ENCODE results near the gene PRKAR2A.
"Not testable (repeated sequence)": the region's sequence is repeated elsewhere in the genome, so short reads cannot be mapped to it uniquely, and the experiment has no call there.

PRKAR2A gene

DNA sequence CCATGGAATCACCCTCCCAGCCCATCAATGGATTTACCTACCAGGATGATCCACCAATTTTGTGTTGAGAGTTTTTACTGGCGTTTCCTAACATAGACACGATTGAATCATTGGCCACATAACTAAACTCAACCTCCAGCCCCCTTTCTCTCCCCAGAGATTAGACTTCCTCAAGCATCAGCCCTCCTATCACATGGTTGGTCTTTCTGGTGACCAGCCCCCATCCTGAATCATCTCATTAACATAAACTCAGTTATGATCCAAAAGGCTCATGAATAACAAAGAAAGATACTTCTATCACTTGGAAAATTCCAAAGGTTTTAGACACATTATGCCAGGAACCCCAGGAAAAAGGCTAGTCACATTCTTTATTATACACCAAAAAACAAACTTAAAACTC lies 21.2 kb downstream of the PRKAR2A start:
- TF ChIP-seq, protein P1, sequence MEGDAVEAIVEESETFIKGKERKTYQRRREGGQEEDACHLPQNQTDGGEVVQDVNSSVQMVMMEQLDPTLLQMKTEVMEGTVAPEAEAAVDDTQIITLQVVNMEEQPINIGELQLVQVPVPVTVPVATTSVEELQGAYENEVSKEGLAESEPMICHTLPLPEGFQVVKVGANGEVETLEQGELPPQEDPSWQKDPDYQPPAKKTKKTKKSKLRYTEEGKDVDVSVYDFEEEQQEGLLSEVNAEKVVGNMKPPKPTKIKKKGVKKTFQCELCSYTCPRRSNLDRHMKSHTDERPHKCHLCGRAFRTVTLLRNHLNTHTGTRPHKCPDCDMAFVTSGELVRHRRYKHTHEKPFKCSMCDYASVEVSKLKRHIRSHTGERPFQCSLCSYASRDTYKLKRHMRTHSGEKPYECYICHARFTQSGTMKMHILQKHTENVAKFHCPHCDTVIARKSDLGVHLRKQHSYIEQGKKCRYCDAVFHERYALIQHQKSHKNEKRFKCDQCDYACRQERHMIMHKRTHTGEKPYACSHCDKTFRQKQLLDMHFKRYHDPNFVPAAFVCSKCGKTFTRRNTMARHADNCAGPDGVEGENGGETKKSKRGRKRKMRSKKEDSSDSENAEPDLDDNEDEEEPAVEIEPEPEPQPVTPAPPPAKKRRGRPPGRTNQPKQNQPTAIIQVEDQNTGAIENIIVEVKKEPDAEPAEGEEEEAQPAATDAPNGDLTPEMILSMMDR (conservative IDR thresholded peaks at IDR 0.05; ENCODE audit: low read depth, low read length): no peak
- no peak overlapping the region for H3K4me3 ChIP-seq (ENCODE audit: low read depth, low read length)
- DNase-seq (ENCODE audit: low read depth): peak; percentile 95

DNA sequence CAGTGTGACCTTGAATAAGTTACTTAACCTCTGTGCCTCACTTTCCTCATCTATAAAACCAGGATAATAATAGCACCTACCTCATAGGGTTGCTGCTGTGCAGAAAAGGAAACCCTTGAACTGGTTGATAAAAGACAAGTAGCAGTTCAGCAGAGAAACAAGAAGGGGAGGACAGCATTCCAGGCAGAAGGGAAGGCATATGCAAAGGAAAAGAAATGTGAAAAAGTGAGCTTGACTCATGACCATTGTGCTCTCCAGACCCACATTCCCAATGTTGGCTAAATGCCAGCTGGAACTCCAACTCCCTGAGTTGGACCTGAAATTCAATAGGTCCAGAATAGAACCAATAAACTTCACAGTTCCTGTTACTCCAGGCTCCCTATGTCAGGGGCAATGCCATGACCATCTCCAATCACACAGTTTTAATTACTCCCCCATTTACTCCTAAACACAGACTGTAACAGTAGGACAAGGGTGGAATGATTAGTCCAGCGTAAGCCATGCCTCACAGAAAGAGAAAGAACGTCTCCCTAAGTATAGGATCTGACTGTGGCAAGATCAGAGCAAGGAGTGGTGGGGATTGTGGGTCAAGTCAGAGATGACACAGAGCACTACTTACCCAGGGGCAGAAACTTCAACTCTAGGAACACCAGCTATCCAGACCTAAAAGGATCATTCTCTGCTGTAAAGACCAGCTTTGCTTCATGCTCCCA lies 26.9 kb downstream of the PRKAR2A start:
- no peak overlapping the region for H3K4me3 ChIP-seq (ENCODE audit: low read depth, low read length)
- TF ChIP-seq, protein P1 (conservative IDR thresholded peaks at IDR 0.05; ENCODE audit: low read depth, low read length): no peak
- peak; percentile 34 for DNase-seq (ENCODE audit: low read depth)

DNA sequence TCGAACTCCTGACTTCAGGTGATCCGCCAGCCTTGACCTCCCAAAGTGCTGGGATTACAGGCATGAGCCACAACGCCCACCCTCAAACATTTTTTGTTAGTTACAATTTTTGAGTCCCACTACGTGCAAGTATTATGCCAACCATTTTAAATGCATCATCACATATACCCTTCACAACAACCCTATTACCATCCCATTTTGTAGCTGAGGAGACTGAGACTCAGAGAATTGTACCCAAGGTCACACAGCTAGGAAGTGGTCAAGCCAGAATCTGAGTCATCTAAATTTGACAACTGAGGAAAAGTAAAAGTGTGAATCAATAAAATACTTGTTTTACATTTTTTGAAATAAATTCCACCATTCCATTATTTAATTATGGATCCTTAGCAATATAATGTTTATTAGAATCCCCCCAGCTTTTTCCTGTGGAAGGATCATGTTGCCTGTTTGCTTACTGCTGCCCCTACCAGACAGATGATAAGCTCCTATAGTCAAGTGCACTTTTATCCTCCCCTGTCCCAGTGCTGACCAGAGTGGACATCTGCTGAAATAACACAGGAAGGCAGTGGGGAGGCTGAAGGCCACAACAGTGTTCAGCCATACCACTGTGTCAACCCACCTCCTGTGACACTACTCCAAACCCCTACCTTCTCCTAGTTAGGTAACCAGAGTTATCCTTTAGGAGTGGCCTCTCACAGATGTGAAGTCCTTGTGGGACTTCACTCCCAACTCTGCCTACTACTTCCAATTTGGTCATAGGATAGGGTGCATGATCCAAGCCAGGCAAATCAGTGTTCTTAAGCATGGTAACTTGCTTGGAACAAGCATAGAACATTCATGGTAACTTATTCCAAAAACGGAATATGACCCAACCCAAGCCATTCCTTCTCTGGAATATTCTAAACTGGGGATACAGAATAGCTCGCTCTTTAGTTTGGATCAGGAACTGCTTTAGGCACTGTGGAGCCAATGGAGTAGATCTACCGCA lies 28.1 kb downstream of the PRKAR2A start:
- no peak for DNase-seq (ENCODE audit: low read depth)
- TF ChIP-seq, protein P1 (conservative IDR thresholded peaks at IDR 0.05; ENCODE audit: low read depth, low read length): no peak
- H3K4me3 ChIP-seq (ENCODE audit: low read depth, low read length): no peak overlapping the region

DNA sequence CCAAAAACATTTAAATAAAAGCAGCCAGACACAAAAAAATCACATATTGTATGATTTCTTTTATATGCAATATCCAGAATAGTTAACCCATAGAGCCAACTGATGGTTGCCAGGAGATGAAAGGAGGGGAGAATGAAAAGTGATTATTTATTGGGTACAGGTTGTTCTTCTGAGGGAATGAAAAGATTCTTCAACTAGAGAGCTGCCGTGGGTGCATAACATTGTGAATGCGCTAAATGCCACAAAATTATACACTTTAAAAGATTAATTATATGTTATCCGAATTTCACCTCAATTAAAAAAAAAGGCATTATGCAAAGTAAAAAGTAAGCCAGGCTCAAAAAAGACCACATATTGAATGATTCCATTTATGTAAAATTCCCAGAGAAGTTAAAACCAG lies 36.1 kb downstream of the PRKAR2A start:
- TF ChIP-seq, protein P1 (conservative IDR thresholded peaks at IDR 0.05; ENCODE audit: low read depth, low read length): no peak

DNA sequence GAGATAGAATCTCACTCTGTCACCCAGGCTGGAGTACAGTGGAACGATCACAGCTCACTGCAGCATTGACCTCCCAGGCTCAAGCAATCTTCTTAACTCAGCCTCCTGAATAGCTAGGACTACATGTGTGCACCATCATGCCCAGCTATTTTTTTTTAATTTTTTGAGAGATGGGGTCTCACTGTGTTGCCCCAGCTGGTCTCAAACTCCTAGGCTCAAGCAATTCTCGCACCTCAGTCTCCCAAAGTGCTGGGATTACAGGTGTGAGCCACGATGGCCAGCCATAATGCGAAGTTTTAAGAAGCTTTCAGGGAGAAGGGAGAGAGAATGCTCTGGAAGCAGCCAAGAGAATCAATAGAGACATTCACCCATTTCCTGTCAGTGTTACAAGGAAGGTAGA lies 42.7 kb downstream of the PRKAR2A start:
- TF ChIP-seq, protein P1 (conservative IDR thresholded peaks at IDR 0.05; ENCODE audit: low read depth, low read length): no peak
- no peak overlapping the region for H3K4me3 ChIP-seq (ENCODE audit: low read depth, low read length)
- no peak for DNase-seq (ENCODE audit: low read depth)

More for the DNA sequence above, 36.1 kb downstream of the PRKAR2A start:
- no peak for DNase-seq (ENCODE audit: low read depth)
- no peak overlapping the region for H3K4me3 ChIP-seq (ENCODE audit: low read depth, low read length)

DNA sequence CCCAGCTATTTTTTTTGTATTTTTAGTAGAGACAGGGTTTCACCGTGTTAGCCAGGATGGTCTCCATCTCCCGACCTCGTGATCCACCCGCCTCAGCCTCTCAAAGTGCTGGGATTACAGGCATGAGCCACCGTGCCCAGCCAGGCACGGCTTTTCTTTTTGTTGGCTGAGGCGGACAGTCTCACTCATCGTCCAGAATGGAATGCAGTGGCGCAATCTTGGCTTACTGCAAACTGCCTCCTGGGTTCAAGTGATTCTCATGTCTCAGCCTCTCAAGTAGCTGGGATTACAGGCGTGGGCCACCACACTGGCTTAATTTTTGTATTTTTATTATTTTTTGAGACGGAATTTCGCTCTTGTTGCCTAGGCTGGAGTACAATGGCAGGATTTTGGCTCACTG lies 46.8 kb downstream of the PRKAR2A start:
- DNase-seq (ENCODE audit: low read depth): peak; percentile 15
- not testable (repeated sequence) for H3K4me3 ChIP-seq (ENCODE audit: low read depth, low read length)

DNA sequence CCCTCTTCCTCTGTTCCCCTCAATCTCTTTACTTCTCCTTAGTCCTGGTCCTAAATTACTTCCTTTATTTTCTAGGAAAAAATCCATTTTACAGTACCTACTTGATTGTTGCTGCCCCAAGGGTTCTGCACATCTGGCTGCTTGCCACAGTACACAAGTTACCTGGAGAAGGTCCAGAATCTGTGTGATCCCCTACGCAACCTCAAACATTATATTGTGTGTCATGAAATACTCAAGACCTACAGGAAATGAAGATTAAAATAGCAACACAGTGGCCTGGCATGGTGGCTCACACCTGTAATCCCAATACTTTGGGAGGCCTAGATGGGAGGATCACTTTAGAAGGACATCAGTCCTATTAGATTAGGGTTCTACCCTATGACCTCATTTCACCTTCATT lies 48.7 kb downstream of the PRKAR2A start:
- peak; percentile 31 for DNase-seq (ENCODE audit: low read depth)

More for the DNA sequence above, 48.7 kb downstream of the PRKAR2A start:
- TF ChIP-seq, protein P1 (conservative IDR thresholded peaks at IDR 0.05; ENCODE audit: low read depth, low read length): no peak
- no peak overlapping the region for H3K4me3 ChIP-seq (ENCODE audit: low read depth, low read length)

Measured in choroid plexus epithelial cell (primary cell).